Endothelial cell of umbilical vein (primary cell): Measurements from ENCODE around the gene PRIMPOL. TPM values are rescaled to one million over a fixed set of nuclear protein-coding genes. Genes with fewer than 3 reads are reported as not detected.

ENCODE experiments used
- BruUV-seq: library from RNA; stranded (reverse); fragments of 400-500 nt; replicated peaks from 2 replicates; lab custom pipeline; 2021; lab: Mats Ljungman, UMichigan
- CTCF ChIA-PET: fragments of 300-600, 350-600 bp; sonication (Branson Sonifier 250); formaldehyde crosslinking; loops from one replicate; lab custom pipeline; 2021; ENCODE audit warnings: antibody characterized with exemption, inconsistent platforms; lab: Charles Lee
- POLR2A ChIA-PET: fragments of 300-600, 350-600 bp; sonication (Branson Sonifier 250); formaldehyde crosslinking; loops from one replicate; lab custom pipeline; 2021; ENCODE audit warnings: antibody characterized with exemption, inconsistent platforms; lab: Charles Lee
- DNase-seq: peaks from one replicate; pipeline ENCODE4 v3.0.0-alpha.2; 2011; ENCODE audit warnings: low read depth, low spot score
- FAIRE-seq: peaks from 2 replicates; lab custom pipeline; 2011; peaks lifted over from hg19 to GRCh38; lab: Jason Lieb, UNC
- H2AFZ ChIP-seq: 2 replicates; pipeline ENCODE4 v1.6.0; 2012; ENCODE audit warnings: low read depth, low read length, control low read depth, inconsistent platforms
- H3K27ac ChIP-seq: 2 replicates; pipeline ENCODE4 v1.5.1; 2011; ENCODE audit warnings: low read depth, mild to moderate bottlenecking, control low read depth, low read length, moderate library complexity; ENCODE audit not compliant: insufficient read depth
- H3K27me3 ChIP-seq, 2 experiments: 2 replicates each; pipeline versions ENCODE4 v1.6.0 to v1.6.1; 2011; ENCODE audit warnings: low read length in 2 of 2, mixed read lengths in 1 of 2; ENCODE audit not compliant: control insufficient read depth in 2 of 2, insufficient read depth in 2 of 2
- H3K36me3 ChIP-seq, 2 experiments: 2 replicates in 1 of 2; 3 replicates in 1 of 2; pipeline ENCODE4 v1.5.1; 2011; ENCODE audit warnings: low read length in 2 of 2, mild to moderate bottlenecking in 1 of 2, moderate library complexity in 1 of 2; ENCODE audit not compliant: control insufficient read depth in 2 of 2, insufficient read depth in 2 of 2; ENCODE audit errors: extremely low read depth in 1 of 2
- H3K4me1 ChIP-seq: 3 replicates; pipeline ENCODE4 v1.5.1; 2011; ENCODE audit warnings: mild to moderate bottlenecking, low read length; ENCODE audit not compliant: control insufficient read depth, insufficient read depth; ENCODE audit errors: extremely low read depth
- H3K4me2 ChIP-seq: 2 replicates; pipeline ENCODE4 v1.6.1; 2011; ENCODE audit warnings: low read length, control low read depth, mixed read lengths; ENCODE audit not compliant: insufficient read depth
- H3K4me3 ChIP-seq, 3 experiments: fragments of 200-600 bp in 1 of 3; sonication (generic), shearing (Covaris generic) in 1 of 3; replicated peaks in 1 of 3; 2 replicates each; pipeline ENCODE4 v1.5.1; 2011 to 2016; ENCODE audit warnings: control low read depth in 3 of 3, low read length in 3 of 3, mild to moderate bottlenecking in 2 of 3, inconsistent platforms in 1 of 3, low read depth in 1 of 3, moderate library complexity in 1 of 3; ENCODE audit not compliant: insufficient read depth in 1 of 3
- H3K79me2 ChIP-seq: 2 replicates; pipeline ENCODE4 v1.6.0; 2012; ENCODE audit warnings: low read length, inconsistent platforms; ENCODE audit not compliant: control insufficient read depth, insufficient read depth
- H3K9ac ChIP-seq: replicated peaks from 2 replicates; pipeline ENCODE3; 2011; ENCODE audit warnings: low read length, control low read depth; ENCODE audit not compliant: insufficient read depth; ENCODE audit errors: extremely low read depth
- H3K9me1 ChIP-seq: replicated peaks from 3 replicates; pipeline ENCODE4 v1.6.0; 2011; ENCODE audit warnings: mild to moderate bottlenecking, low read length; ENCODE audit not compliant: control insufficient read depth, insufficient read depth; ENCODE audit errors: extremely low read depth
- H3K9me3 ChIP-seq: replicated peaks from 2 replicates; pipeline ENCODE4 v1.5.1; 2012; ENCODE audit warnings: low read length, inconsistent platforms; ENCODE audit not compliant: control insufficient read depth, insufficient read depth
- H4K20me1 ChIP-seq: replicated peaks from 2 replicates; pipeline ENCODE3; 2011; ENCODE audit warnings: mild to moderate bottlenecking, low read length; ENCODE audit not compliant: control insufficient read depth, insufficient read depth; ENCODE audit errors: extremely low read depth
- CTCF ChIP-seq, 2 donors: IDR thresholded peaks; 1 replicate in 1 of 2; 2 replicates in 1 of 2; pipeline ENCODE4 v1.5.1; 2011; ENCODE audit warnings: low read length in 2 of 2, mild to moderate bottlenecking in 2 of 2, moderate library complexity in 2 of 2, control low read depth in 1 of 2, inconsistent platforms in 1 of 2, low read depth in 1 of 2; ENCODE audit not compliant: insufficient read depth in 1 of 2; ENCODE audit errors: extremely low read depth in 1 of 2
- EZH2 ChIP-seq: IDR thresholded peaks from 2 replicates; pipeline ENCODE4 v1.6.1; 2012; ENCODE audit warnings: borderline replicate concordance, low read depth, mild to moderate bottlenecking, moderate library complexity, low read length, inconsistent platforms; ENCODE audit not compliant: severe bottlenecking
- FOS ChIP-seq: IDR thresholded peaks from 2 replicates; pipeline ENCODE4 v1.6.1; 2011; ENCODE audit warnings: mild to moderate bottlenecking, low read length, moderate library complexity, borderline replicate concordance; ENCODE audit not compliant: insufficient read depth
- GATA2 ChIP-seq: IDR thresholded peaks from 2 replicates; pipeline ENCODE4 v1.7.0; 2011; ENCODE audit warnings: low read depth, mild to moderate bottlenecking, moderate library complexity, mixed read lengths, low read length; ENCODE audit not compliant: insufficient read length, insufficient read depth
- JUN ChIP-seq: IDR thresholded peaks from 2 replicates; pipeline ENCODE4 v1.6.1; 2011; ENCODE audit warnings: borderline replicate concordance, low read depth; ENCODE audit not compliant: insufficient read length, insufficient read depth
- MAX ChIP-seq: IDR thresholded peaks from 2 replicates; pipeline ENCODE4 v1.6.1; 2011; ENCODE audit not compliant: insufficient read depth, insufficient read length
- MYC ChIP-seq: IDR thresholded peaks from one replicate; pipeline ENCODE4 v1.6.1; 2011; ENCODE audit warnings: mild to moderate bottlenecking, low read depth, low read length
- POLR2A ChIP-seq: IDR thresholded peaks from 2 replicates; pipeline ENCODE4 v1.6.1; 2012; ENCODE audit warnings: low read depth, mild to moderate bottlenecking, control low read depth, low read length
- POLR2AphosphoS5 ChIP-seq: IDR thresholded peaks from 2 replicates; pipeline ENCODE4 v1.6.1; 2012; ENCODE audit warnings: low read depth, mild to moderate bottlenecking, control low read depth, low read length, moderate library complexity; ENCODE audit not compliant: insufficient read depth
- dilution Hi-C: fragments of 300-500 bp; cut with MboI; formaldehyde crosslinking; loops from one replicate; pipeline ENCODE4 v1.15.0; 2019; ENCODE audit warnings: low sequenced_read_pairs; ENCODE audit not compliant: extremely low pct_ligation_motif_present
- intact Hi-C: fragments of 100-400 bp; cut with micrococcal nuclease; formaldehyde crosslinking; loops from one replicate; pipeline ENCODE4 v1.10.0; 2022
- polyA plus RNA-seq, 4 experiments: library from polyadenylated mRNA; depleted of rRNA in 3 of 4; stranded (reverse) in 3 of 4; unstranded in 1 of 4; fragments of >200 nt; gene quantifications; 2 replicates each; pipeline versions ENCODE4 v1.2.1 to v1.2.3, GENCODE V29; 2011 to 2012; ENCODE audit warnings: missing spikeins in 1 of 4
- total RNA-seq: library from RNA; stranded (reverse); gene quantifications from 2 replicates; pipeline ENCODE4 v1.2.3, GENCODE V29; 2021

PRIMPOL gene
- total and polyA plus RNA-seq, 2 donors (not counting 3 experiments of a cell fraction or from before 2014, with no cell fraction given), result 5.9 to 11.1 TPM

GRCh38 chr4:184647266-184648053 lies 2.1 kb upstream of the PRIMPOL start:
- CTCF ChIA-PET, result interaction anchor here (1.1 to 3.9 kb wide), 5 partner anchors 74 to 449 kb away, joined by 3 to 30 read pairs (median 7); partner anchors contain the start of gene CENPU
- intact Hi-C loops (loop anchor here (2.0 to 10.0 kb wide), 3 partner anchors 265 to 1127 kb away; partner anchors contain the start of gene SLC25A4), dilution Hi-C loops (no loop called here)
- Histone ChIP-seq H3K4me1 (peaks cover 53% of the 10 kb centered on the region), H2AFZ (no peak overlapping the region), H3K4me3 (peak overlapping the region; percentile 49 to 89 (median 78)), H3K27me3 (no peaks in the 10 kb centered on the region), H3K27ac (peak overlapping the region; percentile 84), H3K36me3 (peaks cover 0 to 2% of the 10 kb centered on the region in 2 experiments), H3K79me2 (peaks cover 74% of the 10 kb centered on the region), H3K9ac (peak overlapping the region; percentile 98), H3K9me1 (no peaks in the 10 kb centered on the region), H4K20me1 (no peaks in the 10 kb centered on the region), H3K9me3 (no peaks in the 10 kb centered on the region), H3K4me2 (peak overlapping the region; percentile 96)
- TF ChIP-seq JUN (peak; percentile 17), FOS (peak; percentile 40), EZH2 (no peak)
- DNase-seq, result peak; percentile 56
- peak; percentile 85 for FAIRE-seq
- BruUV-seq, result TSS peak; percentile 32
- POLR2A ChIA-PET, result interaction anchor here (0.9 to 2.9 kb wide), 3 partner anchors 86 to 173 kb away, joined by 3 to 17 read pairs (median 10); partner anchors contain the start of genes CENPU and IRF2

GRCh38 chr4:184648054-184648312 lies 1.6 kb upstream of the PRIMPOL start:
- Histone ChIP-seq H3K79me2 (peaks cover 69% of the 10 kb centered on the region), H3K4me1 (peaks cover 53% of the 10 kb centered on the region), H3K9me3 (no peaks in the 10 kb centered on the region), H2AFZ (no peak overlapping the region), H3K4me2 (peak overlapping the region; percentile 96), H3K36me3 (peaks cover 0 to 2% of the 10 kb centered on the region in 2 experiments), H3K9me1 (no peaks in the 10 kb centered on the region), H4K20me1 (no peaks in the 10 kb centered on the region), H3K9ac (peak overlapping the region; percentile 98), H3K27ac (peak overlapping the region; percentile 84), H3K4me3 (peak overlapping the region; percentile 49 to 89 (median 78)), H3K27me3 (no peaks in the 10 kb centered on the region)
- intact Hi-C loops, result loop anchor here (2.0 to 10.0 kb wide), 3 partner anchors 265 to 1127 kb away; partner anchors contain the start of gene SLC25A4
- DNase-seq (no peak), FAIRE-seq (no peak)
- BruUV-seq, result no TSS peak
- POLR2A ChIA-PET, result interaction anchor here (1.4 to 2.9 kb wide), 3 partner anchors 86 to 360 kb away, joined by 3 to 17 read pairs (median 10); partner anchors contain the start of genes CENPU and IRF2
- no peak for TF ChIP-seq JUN
- no peak for TF ChIP-seq POLR2A
- no peak for TF ChIP-seq CTCF (IDR thresholded peaks at IDR 0.05; ENCODE audit: extremely low read depth in 1 of 2, insufficient read depth in 1 of 2, low read depth in 1 of 2, low read length in 2 of 2)
- TF ChIP-seq GATA2, result no peak
- no peak for TF ChIP-seq POLR2AphosphoS5
- no peak for TF ChIP-seq MAX
- no peak for TF ChIP-seq MYC
- no peak for TF ChIP-seq FOS
- TF ChIP-seq EZH2, result no peak
- dilution Hi-C loops, result no loop called here
- CTCF ChIA-PET, result interaction anchor here (1.2 to 3.9 kb wide), 4 partner anchors 75 to 384 kb away, joined by 6 to 30 read pairs (median 16); partner anchors contain the start of gene CENPU
